Globus pallidus (tissue), 1 donor: ENCODE data around the gene ACTN1.
"Not testable (repeated sequence)": the region's sequence is repeated elsewhere in the genome, so short reads cannot be mapped to it uniquely, and the experiment has no call there.

Source experiments
- DNase-seq: peaks from one replicate; pipeline ENCODE4 v3.0.0-alpha.2; 2015; ENCODE audit warnings: low spot score

The ACTN1 gene

GRCh38 chr14:68986926-68987652, 8.0 kb upstream of the ACTN1 start:
- DNase-seq, result no peak

- DNase-seq, result no peak
These were observed 7.1 kb upstream of the ACTN1 start for GRCh38 chr14:68986225-68986624.

GRCh38 chr14:68984686-68985085, 5.6 kb upstream of the ACTN1 start:
- no peak for DNase-seq

GRCh38 chr14:68983191-68983590, 4.1 kb upstream of the ACTN1 start:
- no peak for DNase-seq

GRCh38 chr14:68982581-68982980, 3.5 kb upstream of the ACTN1 start:
- DNase-seq, result no peak

GRCh38 chr14:68981539-68981976, 2.5 kb upstream of the ACTN1 start:
- DNase-seq, result no peak

GRCh38 chr14:68981139-68981538, 2.0 kb upstream of the ACTN1 start:
- no peak for DNase-seq

GRCh38 chr14:68979722-68980451, 785 bp upstream of the ACTN1 start:
- DNase-seq, result no peak

- no peak for DNase-seq
These were observed 760 bp downstream of the ACTN1 start for GRCh38 chr14:68978172-68978911.

GRCh38 chr14:68977718-68978171, 1.4 kb downstream of the ACTN1 start:
- no peak for DNase-seq

GRCh38 chr14:68977180-68977717, 1.9 kb downstream of the ACTN1 start:
- no peak for DNase-seq

GRCh38 chr14:68976160-68977067, 2.7 kb downstream of the ACTN1 start:
- peak; percentile 27 for DNase-seq

- DNase-seq, result no peak
These were observed 3.4 kb downstream of the ACTN1 start for GRCh38 chr14:68975667-68976066.

GRCh38 chr14:68974759-68975347, 4.2 kb downstream of the ACTN1 start:
- no peak for DNase-seq

GRCh38 chr14:68973639-68974038, 5.5 kb downstream of the ACTN1 start:
- no peak for DNase-seq

- DNase-seq, result not testable (repeated sequence)
These were observed 5.9 kb downstream of the ACTN1 start for GRCh38 chr14:68973219-68973565.

- no peak for DNase-seq
These were observed 6.4 kb downstream of the ACTN1 start for GRCh38 chr14:68972507-68973218.

- no peak for DNase-seq
These were observed 7.6 kb downstream of the ACTN1 start for GRCh38 chr14:68971411-68972035.

GRCh38 chr14:68970736-68971135, 8.4 kb downstream of the ACTN1 start:
- DNase-seq, result no peak

- DNase-seq, result no peak
These were observed 9.0 kb downstream of the ACTN1 start for GRCh38 chr14:68970038-68970612.
